ENCODE data around the gene SP7.

- no peak for TF ChIP-seq RCOR1 (IDR thresholded peaks at IDR 0.05; ENCODE audit: borderline replicate concordance in 1 of 2, low read depth in 2 of 2, low read length in 2 of 2)
- TF ChIP-seq ZNF263 (CRISPR knock-in tag; IDR thresholded peaks at IDR 0.05; ENCODE audit: borderline replicate concordance), result no peak
Observed at GRCh38 chr12:53336181-53336681, at the start of gene SP7.

Measured in K562 (cell line).